Panc1 (cell line): ENCODE data around the gene TMEFF1. TPM values are rescaled to one million over a fixed set of nuclear protein-coding genes. Genes with fewer than 3 reads are reported as not detected.

ENCODE experiments used
- ATAC-seq: fragments of 200-7000 bp; cut with Tn5 transposase; 2 replicates; pipeline ENCODE4 v1.9.1; 2020; ENCODE audit warnings: mild to moderate bottlenecking, moderate library complexity
- BruUV-seq: library from RNA; stranded (reverse); fragments of 400-500 nt; replicated peaks from 2 replicates; lab custom pipeline; 2021; lab: Mats Ljungman, UMichigan
- CTCF ChIA-PET: fragments of 300-600 bp; sonication (Branson Sonifier 250); formaldehyde crosslinking; loops from one replicate; lab custom pipeline; 2022; ENCODE audit warnings: antibody characterized with exemption; lab: Charles Lee
- POLR2A ChIA-PET: fragments of 300-600 bp; sonication (Branson Sonifier 250); formaldehyde crosslinking; loops from one replicate; lab custom pipeline; 2022; ENCODE audit warnings: antibody characterized with exemption; lab: Charles Lee
- DNase-seq: peaks from one replicate; pipeline ENCODE4 v3.0.0-alpha.2; 2010; ENCODE audit warnings: low read depth, low spot score
- H3K27ac ChIP-seq: 2 replicates; pipeline ENCODE4 v1.5.1; 2011; ENCODE audit warnings: mild to moderate bottlenecking, low read length, inconsistent platforms
- H3K27me3 ChIP-seq: fragments of 200-500 bp; sonication (Bioruptor generic); 2 replicates; pipeline ENCODE4 v1.6.0; 2014; ENCODE audit warnings: low read length, inconsistent platforms; ENCODE audit not compliant: control insufficient read depth, insufficient read depth
- H3K36me3 ChIP-seq: fragments of 200-500 bp; sonication (Bioruptor generic); 2 replicates; pipeline ENCODE4 v1.5.1; 2014; ENCODE audit warnings: inconsistent platforms, mild to moderate bottlenecking, low read length, moderate library complexity; ENCODE audit not compliant: control insufficient read depth, insufficient read depth
- H3K4me1 ChIP-seq: 2 replicates; pipeline ENCODE4 v1.5.1; 2011; ENCODE audit warnings: inconsistent platforms, mild to moderate bottlenecking, low read length, moderate library complexity; ENCODE audit not compliant: control insufficient read depth, insufficient read depth
- H3K4me3 ChIP-seq, 2 experiments: 2 replicates each; pipeline ENCODE4 v1.5.1; 2011 to 2012; ENCODE audit warnings: low read depth in 2 of 2, low read length in 2 of 2, mild to moderate bottlenecking in 2 of 2, inconsistent platforms in 1 of 2, moderate library complexity in 1 of 2
- H3K9me3 ChIP-seq: fragments of 200-500 bp; sonication (Bioruptor generic); 2 replicates; pipeline ENCODE4 v1.5.1; 2014; ENCODE audit warnings: low read depth, mild to moderate bottlenecking, inconsistent platforms, low read length, moderate library complexity; ENCODE audit not compliant: control insufficient read depth, insufficient read depth
- POLR2AphosphoS5 ChIP-seq: IDR thresholded peaks from 2 replicates; pipeline ENCODE4 v1.6.1; 2012; ENCODE audit warnings: mild to moderate bottlenecking, low read depth, low read length, moderate library complexity
- SIN3A ChIP-seq: IDR thresholded peaks from 2 replicates; pipeline ENCODE4 v1.6.1; 2012; ENCODE audit warnings: low read depth, mild to moderate bottlenecking, low read length, moderate library complexity, borderline replicate concordance; ENCODE audit not compliant: insufficient read depth
- TCF7L2 ChIP-seq: IDR thresholded peaks from 2 replicates; pipeline ENCODE4 v1.6.1; 2011; ENCODE audit warnings: mild to moderate bottlenecking, low read depth, low read length, inconsistent platforms
- in situ Hi-C: cut with HindIII; loops from 2 replicates; pipeline ENCODE4 v1.10.0; 2016; ENCODE audit warnings: low sequenced_read_pairs, low pct_unique_long_range_greater_than_20kb
- intact Hi-C: fragments of 100-400 bp; cut with micrococcal nuclease; formaldehyde crosslinking; loops from one replicate; pipeline ENCODE4 v1.10.0; 2022; ENCODE audit not compliant: unreplicated experiment
- total RNA-seq: library from RNA; stranded (reverse); gene quantifications from one replicate; pipeline ENCODE4 v1.2.1, GENCODE V29; 2021; ENCODE audit not compliant: unreplicated experiment
- TF ChIP-seq, protein P1 (sequence below), 2 experiments: IDR thresholded peaks; 2 replicates each; pipeline ENCODE4 v1.6.1; 2011 to 2012; ENCODE audit warnings: low read depth in 2 of 2, control low read depth in 1 of 2, low read length in 1 of 2, mild to moderate bottlenecking in 1 of 2, moderate library complexity in 1 of 2; ENCODE audit not compliant: insufficient read depth in 1 of 2
- TF ChIP-seq, protein P2 (sequence below): fragments of 450-650 bp; IDR thresholded peaks from 2 replicates; pipeline ENCODE4 v1.5.1; 2017; ENCODE audit warnings: mild to moderate bottlenecking

The TMEFF1 gene
- total RNA-seq, 1 experiment from 2014 or later: 2.2 TPM

DNA sequence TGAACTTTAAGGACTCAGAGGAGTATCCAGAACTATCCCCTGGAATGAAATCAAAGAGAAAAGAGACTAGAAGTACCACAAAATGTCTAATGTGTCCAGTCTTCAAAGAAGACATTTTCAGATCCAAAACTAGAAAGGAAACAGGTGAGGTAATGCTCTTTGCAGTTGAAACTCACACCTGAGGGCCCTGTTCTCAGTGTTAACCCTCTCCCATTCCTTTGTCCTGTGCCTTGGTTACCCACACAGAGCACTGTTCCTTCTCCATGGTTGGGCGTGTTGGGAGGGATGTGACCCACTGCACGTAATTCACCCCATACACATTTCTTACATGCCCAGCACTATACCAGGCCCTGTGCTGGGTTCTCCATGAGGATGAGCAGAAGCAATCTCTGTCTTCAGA is 24.7 kb upstream of the TMEFF1 start:
- ATAC-seq (no peak), DNase-seq (no peak)
- peaks cover 18% of the 10 kb centered on the region for H3K36me3 ChIP-seq
- H3K9me3 ChIP-seq: no peaks in the 10 kb centered on the region
- POLR2A ChIA-PET: no interaction called here
- no peaks in the 10 kb centered on the region for H3K4me1 ChIP-seq
- H3K4me3 ChIP-seq: no peak overlapping the region
- H3K27ac ChIP-seq: no peak overlapping the region
- intact Hi-C loops: no loop called here
- no TSS peak for BruUV-seq
- no peaks in the 10 kb centered on the region for H3K27me3 ChIP-seq
- CTCF ChIA-PET: no interaction called here
- no peak for TF ChIP-seq SIN3A
- TF ChIP-seq TCF7L2: no peak
- TF ChIP-seq, protein P1, sequence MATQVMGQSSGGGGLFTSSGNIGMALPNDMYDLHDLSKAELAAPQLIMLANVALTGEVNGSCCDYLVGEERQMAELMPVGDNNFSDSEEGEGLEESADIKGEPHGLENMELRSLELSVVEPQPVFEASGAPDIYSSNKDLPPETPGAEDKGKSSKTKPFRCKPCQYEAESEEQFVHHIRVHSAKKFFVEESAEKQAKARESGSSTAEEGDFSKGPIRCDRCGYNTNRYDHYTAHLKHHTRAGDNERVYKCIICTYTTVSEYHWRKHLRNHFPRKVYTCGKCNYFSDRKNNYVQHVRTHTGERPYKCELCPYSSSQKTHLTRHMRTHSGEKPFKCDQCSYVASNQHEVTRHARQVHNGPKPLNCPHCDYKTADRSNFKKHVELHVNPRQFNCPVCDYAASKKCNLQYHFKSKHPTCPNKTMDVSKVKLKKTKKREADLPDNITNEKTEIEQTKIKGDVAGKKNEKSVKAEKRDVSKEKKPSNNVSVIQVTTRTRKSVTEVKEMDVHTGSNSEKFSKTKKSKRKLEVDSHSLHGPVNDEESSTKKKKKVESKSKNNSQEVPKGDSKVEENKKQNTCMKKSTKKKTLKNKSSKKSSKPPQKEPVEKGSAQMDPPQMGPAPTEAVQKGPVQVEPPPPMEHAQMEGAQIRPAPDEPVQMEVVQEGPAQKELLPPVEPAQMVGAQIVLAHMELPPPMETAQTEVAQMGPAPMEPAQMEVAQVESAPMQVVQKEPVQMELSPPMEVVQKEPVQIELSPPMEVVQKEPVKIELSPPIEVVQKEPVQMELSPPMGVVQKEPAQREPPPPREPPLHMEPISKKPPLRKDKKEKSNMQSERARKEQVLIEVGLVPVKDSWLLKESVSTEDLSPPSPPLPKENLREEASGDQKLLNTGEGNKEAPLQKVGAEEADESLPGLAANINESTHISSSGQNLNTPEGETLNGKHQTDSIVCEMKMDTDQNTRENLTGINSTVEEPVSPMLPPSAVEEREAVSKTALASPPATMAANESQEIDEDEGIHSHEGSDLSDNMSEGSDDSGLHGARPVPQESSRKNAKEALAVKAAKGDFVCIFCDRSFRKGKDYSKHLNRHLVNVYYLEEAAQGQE (IDR thresholded peaks at IDR 0.05; ENCODE audit: insufficient read depth in 1 of 2, low read depth in 2 of 2, low read length in 1 of 2): no peak
- TF ChIP-seq POLR2AphosphoS5: no peak
- TF ChIP-seq, protein P2, sequence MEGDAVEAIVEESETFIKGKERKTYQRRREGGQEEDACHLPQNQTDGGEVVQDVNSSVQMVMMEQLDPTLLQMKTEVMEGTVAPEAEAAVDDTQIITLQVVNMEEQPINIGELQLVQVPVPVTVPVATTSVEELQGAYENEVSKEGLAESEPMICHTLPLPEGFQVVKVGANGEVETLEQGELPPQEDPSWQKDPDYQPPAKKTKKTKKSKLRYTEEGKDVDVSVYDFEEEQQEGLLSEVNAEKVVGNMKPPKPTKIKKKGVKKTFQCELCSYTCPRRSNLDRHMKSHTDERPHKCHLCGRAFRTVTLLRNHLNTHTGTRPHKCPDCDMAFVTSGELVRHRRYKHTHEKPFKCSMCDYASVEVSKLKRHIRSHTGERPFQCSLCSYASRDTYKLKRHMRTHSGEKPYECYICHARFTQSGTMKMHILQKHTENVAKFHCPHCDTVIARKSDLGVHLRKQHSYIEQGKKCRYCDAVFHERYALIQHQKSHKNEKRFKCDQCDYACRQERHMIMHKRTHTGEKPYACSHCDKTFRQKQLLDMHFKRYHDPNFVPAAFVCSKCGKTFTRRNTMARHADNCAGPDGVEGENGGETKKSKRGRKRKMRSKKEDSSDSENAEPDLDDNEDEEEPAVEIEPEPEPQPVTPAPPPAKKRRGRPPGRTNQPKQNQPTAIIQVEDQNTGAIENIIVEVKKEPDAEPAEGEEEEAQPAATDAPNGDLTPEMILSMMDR: no peak
- in situ Hi-C loops: no loop called here

DNA sequence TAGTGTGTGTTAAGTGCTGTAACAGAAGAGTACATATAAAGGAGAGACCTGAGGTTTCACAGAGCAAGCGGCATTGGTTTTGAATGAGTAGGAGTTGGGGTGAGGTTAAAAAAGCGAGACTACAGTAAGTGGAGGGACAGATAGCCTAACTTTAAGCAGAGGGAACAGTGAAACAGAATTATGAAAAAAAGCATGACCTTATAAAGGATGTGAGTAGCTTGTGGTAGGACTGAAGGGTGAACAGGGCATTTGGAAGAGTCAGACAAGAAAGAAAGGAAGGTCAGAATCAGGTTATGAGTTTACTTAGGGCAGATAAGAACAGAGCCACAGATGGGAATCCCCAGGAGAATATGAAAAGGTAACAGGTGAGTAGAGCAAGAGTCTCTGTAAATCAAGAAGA is 23.5 kb upstream of the TMEFF1 start:
- Histone ChIP-seq H3K27ac (no peak overlapping the region), H3K4me3 (no peak overlapping the region), H3K4me1 (no peaks in the 10 kb centered on the region), H3K9me3 (no peaks in the 10 kb centered on the region), H3K27me3 (no peaks in the 10 kb centered on the region), H3K36me3 (peaks cover 14% of the 10 kb centered on the region)
- in situ Hi-C loops (no loop called here), intact Hi-C loops (no loop called here)
- ChIA-PET POLR2A (no interaction called here), CTCF (no interaction called here)
- ATAC-seq (no peak), DNase-seq (no peak)
- TF ChIP-seq SIN3A (no peak), POLR2AphosphoS5 (no peak), TCF7L2 (no peak)
- TF ChIP-seq, protein P1 (IDR thresholded peaks at IDR 0.05; ENCODE audit: insufficient read depth in 1 of 2, low read depth in 2 of 2, low read length in 1 of 2): no peak
- TF ChIP-seq, protein P2: no peak
- no TSS peak for BruUV-seq
